ENCODE measurements around the gene SLC7A8. TPM values are rescaled to one million over a fixed set of nuclear protein-coding genes. Genes with fewer than 3 reads are reported as not detected.

SLC7A8 gene
- polyA plus RNA-seq, 1 experiment: 0.78 TPM

GRCh38 chr14:23182372-23183157, 895 bp downstream of the SLC7A8 start:
- no peak for TF ChIP-seq CTCF (IDR thresholded peaks at IDR 0.05; ENCODE audit: low read depth, low read length)
- no peak for DNase-seq (ENCODE audit: low read depth, low spot score)
- Histone ChIP-seq H3K27me3 (ENCODE audit: control insufficient read depth, insufficient read depth, low read length) (peaks cover 46% of the 10 kb centered on the region), H3K9me3 (ENCODE audit: control insufficient read depth, insufficient read depth, low read length) (no peaks in the 10 kb centered on the region), H3K27ac (ENCODE audit: low read depth, low read length) (no peak overlapping the region), H3K4me3 (ENCODE audit: low read depth, low read length) (peak overlapping the region; percentile 52)
- POLR2A ChIA-PET: interaction anchor here (0.6 kb wide), 1 partner anchor 27 kb away, joined by 3 read pairs; no protein-coding TSS in a partner anchor
- CTCF ChIA-PET: interaction anchor here (0.7 to 22.0 kb wide), 3 partner anchors 27 to 61 kb away, joined by 3 to 818 read pairs (median 4); partner anchors contain the start of gene CEBPE

GRCh38 chr14:23181946-23182345, 1.5 kb downstream of the SLC7A8 start:
- TF ChIP-seq CTCF (IDR thresholded peaks at IDR 0.05; ENCODE audit: low read depth, low read length): no peak
- H3K9me3 ChIP-seq (ENCODE audit: control insufficient read depth, insufficient read depth, low read length): no peaks in the 10 kb centered on the region
- H3K4me3 ChIP-seq (ENCODE audit: low read depth, low read length): no peak overlapping the region
- H3K27ac ChIP-seq (ENCODE audit: low read depth, low read length): no peak overlapping the region
- POLR2A ChIA-PET: no interaction called here
- DNase-seq (ENCODE audit: low read depth, low spot score): no peak
- CTCF ChIA-PET: interaction anchor here (0.7 to 22.0 kb wide), 4 partner anchors 8 to 113 kb away, joined by 4 to 818 read pairs (median 4); partner anchors contain the start of gene CEBPE
- peaks cover 49% of the 10 kb centered on the region for H3K27me3 ChIP-seq (ENCODE audit: control insufficient read depth, insufficient read depth, low read length)

- TF ChIP-seq CTCF (IDR thresholded peaks at IDR 0.05; ENCODE audit: low read depth, low read length): no peak
- Histone ChIP-seq H3K27ac (ENCODE audit: low read depth, low read length) (no peak overlapping the region), H3K4me3 (ENCODE audit: low read depth, low read length) (no peak overlapping the region), H3K27me3 (ENCODE audit: control insufficient read depth, insufficient read depth, low read length) (peaks cover 49% of the 10 kb centered on the region), H3K9me3 (ENCODE audit: control insufficient read depth, insufficient read depth, low read length) (no peaks in the 10 kb centered on the region)
- DNase-seq (ENCODE audit: low read depth, low spot score): no peak
- POLR2A ChIA-PET: no interaction called here
- CTCF ChIA-PET: interaction anchor here (1.1 to 22.0 kb wide), 3 partner anchors 9 to 113 kb away, joined by 4 to 818 read pairs (median 4); partner anchors contain the start of gene CEBPE
These were observed 2.0 kb downstream of the SLC7A8 start for GRCh38 chr14:23181453-23181852.

GRCh38 chr14:23177181-23177580, 6.3 kb downstream of the SLC7A8 start:
- Histone ChIP-seq H3K27me3 (ENCODE audit: control insufficient read depth, insufficient read depth, low read length) (peaks cover 35% of the 10 kb centered on the region), H3K4me3 (ENCODE audit: low read depth, low read length) (no peak overlapping the region), H3K27ac (ENCODE audit: low read depth, low read length) (no peak overlapping the region), H3K9me3 (ENCODE audit: control insufficient read depth, insufficient read depth, low read length) (no peaks in the 10 kb centered on the region)
- ChIA-PET CTCF (interaction anchor here (0.7 to 22.0 kb wide), 5 partner anchors 9 to 56 kb away, joined by 3 to 818 read pairs (median 4); partner anchors contain the start of gene CEBPE), POLR2A (no interaction called here)
- no peak for DNase-seq (ENCODE audit: low read depth, low spot score)
- TF ChIP-seq CTCF (IDR thresholded peaks at IDR 0.05; ENCODE audit: low read depth, low read length): no peak

GRCh38 chr14:23175823-23176222, 7.6 kb downstream of the SLC7A8 start:
- no peak overlapping the region for H3K4me3 ChIP-seq (ENCODE audit: low read depth, low read length)
- H3K27me3 ChIP-seq (ENCODE audit: control insufficient read depth, insufficient read depth, low read length): peaks cover 24% of the 10 kb centered on the region
- H3K27ac ChIP-seq (ENCODE audit: low read depth, low read length): no peak overlapping the region
- POLR2A ChIA-PET: interaction anchor here (0.6 kb wide), 1 partner anchor 24 kb away, joined by 5 read pairs; no protein-coding TSS in a partner anchor
- DNase-seq (ENCODE audit: low read depth, low spot score): no peak
- no peaks in the 10 kb centered on the region for H3K9me3 ChIP-seq (ENCODE audit: control insufficient read depth, insufficient read depth, low read length)
- CTCF ChIA-PET: interaction anchor here (1.2 to 22.0 kb wide), 5 partner anchors 10 to 107 kb away, joined by 4 to 818 read pairs (median 4); partner anchors contain the start of gene CEBPE
- TF ChIP-seq CTCF (IDR thresholded peaks at IDR 0.05; ENCODE audit: low read depth, low read length): no peak

Data from AG04450 (cell line).